ENCODE measurements around the gene SLCO3A1. TPM values are rescaled to one million over a fixed set of nuclear protein-coding genes. Genes with fewer than 3 reads are reported as not detected.

Gene SLCO3A1
- total RNA-seq, 3 donors from 2014 or later = 13.4 to 23.8 (median 14.3) TPM

DNA sequence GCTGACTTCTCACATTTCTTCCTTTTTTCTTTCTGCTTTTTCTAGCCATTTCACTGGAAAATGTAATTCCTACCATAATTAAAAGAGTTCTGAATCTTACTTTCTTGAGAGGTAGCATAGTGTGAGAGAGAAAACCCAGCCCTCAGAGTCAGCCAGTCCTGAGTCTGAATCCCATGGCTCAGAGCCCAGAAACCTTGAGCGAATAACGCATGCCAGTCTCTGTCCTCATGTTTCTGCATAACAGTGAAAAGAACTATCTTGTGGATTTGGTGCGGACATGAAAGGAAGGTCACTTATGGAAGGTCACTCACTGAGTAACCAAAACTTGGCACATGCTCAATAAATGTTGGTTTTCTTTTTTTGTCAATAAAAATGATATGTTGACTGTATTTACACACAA, 29.3 kb upstream of the SLCO3A1 start:
- Histone ChIP-seq H3K4me1 (ENCODE audit: low read depth) (no peaks in the 10 kb centered on the region), H3K9me3 (no peaks in the 10 kb centered on the region), H3K4me3 (no peak overlapping the region), H3K36me3 (ENCODE audit: low read depth) (no peaks in the 10 kb centered on the region)
- ATAC-seq (no peak), DNase-seq (no peak)
- intact Hi-C loops (cut with DNase I, micrococcal nuclease) = no loop called here
- TF ChIP-seq, protein P1, sequence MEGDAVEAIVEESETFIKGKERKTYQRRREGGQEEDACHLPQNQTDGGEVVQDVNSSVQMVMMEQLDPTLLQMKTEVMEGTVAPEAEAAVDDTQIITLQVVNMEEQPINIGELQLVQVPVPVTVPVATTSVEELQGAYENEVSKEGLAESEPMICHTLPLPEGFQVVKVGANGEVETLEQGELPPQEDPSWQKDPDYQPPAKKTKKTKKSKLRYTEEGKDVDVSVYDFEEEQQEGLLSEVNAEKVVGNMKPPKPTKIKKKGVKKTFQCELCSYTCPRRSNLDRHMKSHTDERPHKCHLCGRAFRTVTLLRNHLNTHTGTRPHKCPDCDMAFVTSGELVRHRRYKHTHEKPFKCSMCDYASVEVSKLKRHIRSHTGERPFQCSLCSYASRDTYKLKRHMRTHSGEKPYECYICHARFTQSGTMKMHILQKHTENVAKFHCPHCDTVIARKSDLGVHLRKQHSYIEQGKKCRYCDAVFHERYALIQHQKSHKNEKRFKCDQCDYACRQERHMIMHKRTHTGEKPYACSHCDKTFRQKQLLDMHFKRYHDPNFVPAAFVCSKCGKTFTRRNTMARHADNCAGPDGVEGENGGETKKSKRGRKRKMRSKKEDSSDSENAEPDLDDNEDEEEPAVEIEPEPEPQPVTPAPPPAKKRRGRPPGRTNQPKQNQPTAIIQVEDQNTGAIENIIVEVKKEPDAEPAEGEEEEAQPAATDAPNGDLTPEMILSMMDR (IDR thresholded peaks at IDR 0.05) = no peak

- no peaks in the 10 kb centered on the region for H3K9me3 ChIP-seq
- DNase-seq (no peak), ATAC-seq (no peak)
- no peaks in the 10 kb centered on the region for H3K4me1 ChIP-seq (ENCODE audit: low read depth)
- intact Hi-C loops (cut with DNase I, micrococcal nuclease) = no loop called here
- H3K36me3 ChIP-seq (ENCODE audit: low read depth) = no peaks in the 10 kb centered on the region
- no peak overlapping the region for H3K4me3 ChIP-seq
- TF ChIP-seq, protein P1 (IDR thresholded peaks at IDR 0.05) = no peak
Measured at GRCh38 chr15:91826443-91826842, 27.1 kb upstream of the SLCO3A1 start.

GRCh38 chr15:91833056-91833455, 20.5 kb upstream of the SLCO3A1 start:
- TF ChIP-seq, protein P1 (IDR thresholded peaks at IDR 0.05) = no peak
- no peak for ATAC-seq
- intact Hi-C loops (cut with DNase I, micrococcal nuclease) = no loop called here

GRCh38 chr15:91839867-91840266, 13.6 kb upstream of the SLCO3A1 start:
- Histone ChIP-seq H3K36me3 (ENCODE audit: low read depth) (no peaks in the 10 kb centered on the region), H3K9me3 (no peaks in the 10 kb centered on the region), H3K4me1 (ENCODE audit: low read depth) (no peaks in the 10 kb centered on the region), H3K4me3 (no peak overlapping the region)
- TF ChIP-seq, protein P1 (IDR thresholded peaks at IDR 0.05) = no peak
- ATAC-seq = no peak
- intact Hi-C loops (cut with DNase I, micrococcal nuclease) = loop anchor here in 1 of 2 donors (10.0 kb wide), 1 partner anchor 235 kb away; no protein-coding TSS in a partner anchor
- DNase-seq = no peak

More at GRCh38 chr15:91833056-91833455, 20.5 kb upstream of the SLCO3A1 start:
- H3K36me3 ChIP-seq (ENCODE audit: low read depth) = no peaks in the 10 kb centered on the region
- H3K4me1 ChIP-seq (ENCODE audit: low read depth) = no peaks in the 10 kb centered on the region
- no peaks in the 10 kb centered on the region for H3K9me3 ChIP-seq
- no peak overlapping the region for H3K4me3 ChIP-seq
- no peak for DNase-seq

GRCh38 chr15:91841861-91842260, 11.6 kb upstream of the SLCO3A1 start:
- H3K9me3 ChIP-seq = no peaks in the 10 kb centered on the region
- no peak overlapping the region for H3K4me3 ChIP-seq
- DNase-seq = no peak
- no peaks in the 10 kb centered on the region for H3K4me1 ChIP-seq (ENCODE audit: low read depth)
- H3K36me3 ChIP-seq (ENCODE audit: low read depth) = no peaks in the 10 kb centered on the region
- no peak for ATAC-seq
- intact Hi-C loops (cut with DNase I, micrococcal nuclease) = loop anchor here in 1 of 2 donors (10.0 kb wide), 1 partner anchor 233 kb away; no protein-coding TSS in a partner anchor
- TF ChIP-seq, protein P1 (IDR thresholded peaks at IDR 0.05) = no peak

DNA sequence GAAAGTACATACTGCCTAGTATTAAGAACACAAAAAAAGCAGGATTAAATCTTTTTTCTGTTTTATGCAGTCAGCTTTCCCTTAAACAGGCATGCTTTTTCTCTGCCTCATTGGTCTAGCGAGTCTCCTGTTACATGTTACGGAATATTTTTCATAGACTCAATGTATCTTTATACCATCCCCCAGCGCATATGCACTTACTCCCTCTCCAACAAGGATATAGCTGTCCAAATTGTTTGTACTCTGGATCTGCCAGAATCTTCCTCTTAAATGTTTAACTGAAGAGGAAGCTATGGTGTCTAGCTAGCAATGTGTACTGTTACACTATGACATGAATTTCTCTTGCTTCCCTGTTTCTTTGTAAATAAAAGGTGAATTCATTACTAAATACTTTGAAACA, 9.2 kb upstream of the SLCO3A1 start:
- ATAC-seq (no peak), DNase-seq (no peak)
- Histone ChIP-seq H3K9me3 (no peaks in the 10 kb centered on the region), H3K36me3 (ENCODE audit: low read depth) (no peaks in the 10 kb centered on the region), H3K4me1 (ENCODE audit: low read depth) (no peaks in the 10 kb centered on the region), H3K4me3 (no peak overlapping the region)
- intact Hi-C loops (cut with DNase I, micrococcal nuclease) = loop anchor here in 1 of 2 donors (10.0 kb wide), 1 partner anchor 230 kb away; no protein-coding TSS in a partner anchor
- TF ChIP-seq, protein P1 (IDR thresholded peaks at IDR 0.05) = no peak

Measured in mucosa of descending colon (tissue), 3 donors.